Neuron (in vitro differentiated cells): ENCODE measurements around the gene RPAP3.

ENCODE experiments used
- H2AFZ ChIP-seq: one replicate; pipeline ENCODE4 v1.6.1; 2013; ENCODE audit warnings: low read depth, mild to moderate bottlenecking, inconsistent platforms, low read length, moderate library complexity
- H3K27me3 ChIP-seq: one replicate; pipeline ENCODE4 v1.6.1; 2013; ENCODE audit warnings: low read length; ENCODE audit not compliant: insufficient read depth
- H3K36me3 ChIP-seq: one replicate; pipeline ENCODE4 v1.6.1; 2013; ENCODE audit warnings: low read length; ENCODE audit not compliant: insufficient read depth
- H3K4me1 ChIP-seq: one replicate; pipeline ENCODE4 v1.6.1; 2013; ENCODE audit warnings: low read length; ENCODE audit not compliant: insufficient read depth
- H3K4me3 ChIP-seq: 2 replicates; pipeline ENCODE4 v1.5.1; 2013; ENCODE audit warnings: mild to moderate bottlenecking, low read length, moderate library complexity
- H3K9me3 ChIP-seq: one replicate; pipeline ENCODE4 v1.6.1; 2013; ENCODE audit warnings: low read length

RPAP3 gene

DNA sequence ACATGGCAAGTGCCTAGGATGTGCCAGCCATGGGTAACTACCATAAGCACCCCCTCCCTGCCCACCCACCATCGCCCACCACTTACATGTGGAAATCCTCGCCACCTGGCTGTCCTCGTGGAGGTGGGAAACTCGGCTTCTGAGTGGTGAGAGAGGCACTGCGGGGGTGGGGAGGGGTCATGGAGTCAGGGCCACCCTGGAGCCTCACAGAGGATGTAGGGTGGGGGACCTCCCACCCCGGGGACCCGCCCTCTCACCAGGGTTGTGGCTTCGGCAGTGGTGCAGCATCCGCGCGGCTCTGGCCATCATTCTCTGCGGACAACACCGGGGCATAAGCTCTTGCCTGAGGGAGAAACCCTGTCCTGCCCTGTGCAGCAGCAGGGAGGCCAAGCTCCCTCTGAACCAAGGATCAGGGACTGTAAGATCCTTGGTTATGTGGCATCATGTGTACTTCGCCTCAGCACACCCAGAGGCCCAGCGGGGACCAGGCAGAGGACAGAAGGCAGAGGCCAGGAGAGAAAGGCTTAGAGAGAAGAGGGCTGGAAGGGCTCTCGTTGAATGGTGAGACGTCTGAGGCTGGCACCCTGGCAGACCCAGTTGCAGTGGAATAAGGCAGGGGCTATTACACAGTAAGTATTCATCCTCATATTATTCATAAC lies 32.2 kb upstream of the RPAP3 start:
- Histone ChIP-seq H3K4me1 (peaks cover 15% of the 10 kb centered on the region), H3K36me3 (no peaks in the 10 kb centered on the region), H3K4me3 (no peak overlapping the region), H3K9me3 (no peaks in the 10 kb centered on the region), H2AFZ (no peak overlapping the region), H3K27me3 (no peaks in the 10 kb centered on the region)

DNA sequence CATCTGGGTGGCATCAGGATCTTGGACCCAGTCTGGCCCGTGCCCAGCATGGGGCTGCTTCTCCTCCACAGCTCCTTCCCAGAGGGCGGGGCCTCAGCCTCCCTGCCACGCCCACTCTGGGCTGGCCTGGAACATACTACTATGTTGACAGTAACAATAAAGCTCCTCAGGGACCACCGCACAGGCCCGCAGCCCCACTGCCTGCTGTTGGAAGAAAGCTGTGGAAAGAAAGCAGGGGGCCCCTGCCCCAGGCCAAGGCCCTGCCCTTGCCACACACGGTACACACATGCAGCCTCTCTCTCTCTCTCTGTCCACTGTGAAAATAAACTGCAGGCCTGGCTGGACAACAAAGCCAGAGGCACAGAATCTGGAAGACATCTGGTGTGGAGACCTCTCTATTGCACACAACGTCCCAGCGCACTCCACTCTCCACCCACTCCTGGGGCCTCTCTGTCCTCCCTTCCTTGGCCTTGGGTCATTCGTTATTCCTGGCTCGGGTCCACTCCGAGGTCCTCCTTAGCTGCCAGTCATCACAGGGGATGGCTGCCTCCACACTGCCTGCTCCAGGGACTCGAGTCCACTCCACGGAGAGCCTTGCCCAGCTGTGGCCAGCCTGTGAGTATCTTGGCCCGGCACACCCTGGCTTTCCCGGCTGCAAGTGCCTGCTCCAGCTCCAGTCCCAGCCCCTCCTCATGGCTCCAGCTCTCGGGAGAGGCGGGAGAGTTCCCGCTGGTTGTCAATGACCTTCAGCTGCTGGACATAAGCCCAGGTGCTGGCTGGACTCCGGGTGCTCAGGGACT lies 31.2 kb upstream of the RPAP3 start:
- Histone ChIP-seq H2AFZ (peak overlapping the region; percentile 10), H3K4me3 (no peak overlapping the region), H3K36me3 (no peaks in the 10 kb centered on the region), H3K27me3 (no peaks in the 10 kb centered on the region), H3K9me3 (no peaks in the 10 kb centered on the region), H3K4me1 (peaks cover 15% of the 10 kb centered on the region)

DNA sequence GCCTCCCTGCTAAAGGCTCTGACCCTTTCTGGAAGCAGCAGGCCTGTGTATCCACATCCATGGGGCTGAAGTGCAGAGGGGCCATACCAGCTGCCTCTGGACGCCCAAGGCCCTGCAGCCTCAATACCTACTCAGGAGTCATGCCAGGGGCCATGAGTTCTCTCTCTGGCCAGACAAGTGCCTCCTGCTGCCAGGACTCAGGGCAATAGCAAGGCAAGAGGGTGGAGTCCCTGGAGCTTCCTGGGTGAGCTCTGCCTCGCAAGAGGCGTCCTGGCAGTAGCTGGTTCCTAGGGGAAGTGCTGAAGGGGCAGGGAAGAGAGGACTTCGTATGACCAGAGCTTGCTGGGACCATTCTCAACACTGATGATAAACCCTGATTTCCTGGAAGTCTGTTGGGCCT lies 30.4 kb upstream of the RPAP3 start:
- Histone ChIP-seq H3K4me1 (peaks cover 15% of the 10 kb centered on the region), H3K4me3 (no peak overlapping the region), H2AFZ (no peak overlapping the region), H3K36me3 (no peaks in the 10 kb centered on the region), H3K27me3 (no peaks in the 10 kb centered on the region), H3K9me3 (no peaks in the 10 kb centered on the region)

DNA sequence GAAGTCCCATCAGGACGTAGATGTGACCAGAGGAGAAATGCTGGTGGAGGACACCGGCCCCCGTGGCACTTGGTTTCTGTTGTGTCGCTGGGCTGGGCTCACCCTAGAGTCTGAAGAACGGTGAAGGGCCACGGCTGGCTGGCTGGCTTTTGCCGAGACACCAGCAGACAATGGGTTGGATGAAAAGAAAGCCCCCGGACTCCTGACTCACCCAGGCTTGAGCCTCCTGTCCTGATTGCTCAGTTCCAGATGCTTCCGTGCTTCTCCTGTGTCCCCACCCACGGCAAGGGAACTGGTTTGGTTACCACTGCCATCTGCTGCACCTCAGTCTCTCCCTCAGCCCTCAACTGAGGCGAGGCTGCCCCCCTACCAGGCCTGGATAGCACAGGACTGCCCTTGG lies 29.8 kb upstream of the RPAP3 start:
- Histone ChIP-seq H3K9me3 (no peaks in the 10 kb centered on the region), H3K4me1 (peaks cover 12% of the 10 kb centered on the region), H3K27me3 (no peaks in the 10 kb centered on the region), H3K4me3 (no peak overlapping the region), H2AFZ (no peak overlapping the region), H3K36me3 (no peaks in the 10 kb centered on the region)

DNA sequence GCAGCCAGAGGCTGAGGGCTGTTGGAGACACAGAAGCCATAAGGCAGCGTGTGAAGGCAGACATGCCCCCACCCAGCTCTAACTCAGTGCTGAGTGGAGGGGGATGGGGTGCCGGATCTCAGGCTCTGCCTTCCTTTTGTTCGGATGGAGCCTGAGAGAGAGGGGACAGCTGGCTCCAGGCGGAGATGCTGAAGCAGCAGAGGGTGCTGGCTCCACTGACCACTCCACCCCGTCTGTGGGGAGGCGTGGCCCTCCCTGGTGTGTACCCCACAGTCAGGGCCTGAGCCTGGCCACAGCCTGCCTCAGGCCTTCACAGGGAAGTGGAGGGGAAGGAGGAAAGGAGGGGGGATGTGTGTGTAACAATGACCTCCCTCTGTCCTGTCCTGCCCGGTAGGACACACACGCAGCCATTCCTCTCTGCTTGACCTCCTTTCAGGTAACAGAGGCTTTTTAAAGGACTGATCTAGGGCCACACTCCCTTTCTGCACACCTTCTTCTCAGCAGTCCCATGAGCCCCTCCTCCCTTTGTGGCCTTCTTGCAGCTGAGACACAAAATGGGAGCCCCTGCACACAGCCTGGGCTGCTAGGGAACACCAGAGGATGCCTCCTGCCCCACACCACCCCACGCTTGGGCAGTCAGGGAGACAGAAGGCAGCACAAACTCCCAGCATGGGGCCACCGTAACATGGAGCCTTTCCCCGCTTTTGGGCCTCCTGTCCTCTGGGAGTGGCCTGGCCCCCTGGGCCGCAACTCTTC lies 29.1 kb upstream of the RPAP3 start:
- H3K4me1 ChIP-seq: peaks cover 12% of the 10 kb centered on the region
- no peaks in the 10 kb centered on the region for H3K27me3 ChIP-seq
- H3K9me3 ChIP-seq: no peaks in the 10 kb centered on the region
- H2AFZ ChIP-seq: peak overlapping the region; percentile 10
- no peak overlapping the region for H3K4me3 ChIP-seq
- H3K36me3 ChIP-seq: no peaks in the 10 kb centered on the region

DNA sequence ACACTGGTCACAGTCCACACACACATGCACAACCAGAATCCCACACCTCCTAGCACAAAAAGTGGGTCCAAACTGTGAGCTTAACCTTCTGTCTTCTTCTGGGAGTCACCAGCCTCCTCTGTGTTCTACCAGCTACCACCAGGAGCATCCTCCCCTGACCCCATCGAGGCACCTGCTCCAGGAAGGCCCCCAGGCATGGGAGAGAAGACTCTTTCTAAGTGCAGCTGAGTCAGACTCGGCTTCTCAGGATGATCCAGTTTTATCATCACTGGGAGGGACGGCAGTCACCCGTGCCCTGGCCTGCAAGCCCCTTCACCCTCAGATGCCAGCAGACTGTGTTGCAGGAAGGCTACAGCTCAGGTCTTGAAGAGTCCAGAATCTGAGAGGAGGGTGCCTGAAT lies 27.3 kb upstream of the RPAP3 start:
- no peaks in the 10 kb centered on the region for H3K36me3 ChIP-seq
- H3K4me1 ChIP-seq: peaks cover 12% of the 10 kb centered on the region
- no peaks in the 10 kb centered on the region for H3K9me3 ChIP-seq
- H2AFZ ChIP-seq: no peak overlapping the region
- no peak overlapping the region for H3K4me3 ChIP-seq
- no peaks in the 10 kb centered on the region for H3K27me3 ChIP-seq

DNA sequence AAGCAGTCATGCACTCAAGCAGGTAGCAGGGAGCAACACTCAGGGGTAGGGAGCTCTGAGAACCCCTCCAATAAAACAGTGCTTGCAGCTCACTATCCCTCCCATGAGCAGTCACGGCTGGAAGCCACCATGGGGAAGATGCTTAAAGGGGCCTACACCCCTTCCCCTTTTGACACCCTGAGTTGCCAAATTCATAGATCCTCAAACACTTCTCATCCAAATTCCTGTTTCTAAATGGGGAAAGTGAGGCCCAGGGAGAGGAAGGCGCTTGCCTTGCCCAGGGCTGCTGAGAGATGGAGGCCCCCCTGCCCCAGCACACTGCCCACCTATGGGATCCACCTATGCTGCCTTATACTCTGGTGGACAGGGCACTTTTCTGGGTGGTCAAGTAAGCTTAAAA lies 26.7 kb upstream of the RPAP3 start:
- Histone ChIP-seq H3K4me1 (peaks cover 12% of the 10 kb centered on the region), H2AFZ (no peak overlapping the region), H3K4me3 (no peak overlapping the region), H3K9me3 (no peaks in the 10 kb centered on the region), H3K36me3 (no peaks in the 10 kb centered on the region), H3K27me3 (no peaks in the 10 kb centered on the region)

DNA sequence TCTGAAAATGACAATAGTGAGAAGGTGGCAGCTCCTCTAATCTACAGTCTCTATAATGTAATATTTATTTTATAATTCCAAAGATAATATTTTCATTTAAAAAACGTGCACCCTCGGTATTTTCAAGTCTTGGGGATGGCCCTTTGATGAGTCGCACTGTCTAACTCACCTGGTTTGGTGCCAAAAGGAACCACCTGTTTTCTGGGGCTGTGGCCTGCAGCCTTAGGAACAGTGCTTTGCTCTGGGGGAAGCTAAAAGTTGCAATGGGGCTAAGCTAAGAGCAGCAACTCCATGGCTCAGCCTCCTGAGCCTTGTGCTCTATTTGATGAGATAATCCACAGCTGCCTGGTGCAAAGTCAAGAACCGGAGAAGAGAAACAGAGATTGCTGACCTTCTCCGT lies 25.9 kb upstream of the RPAP3 start:
- H3K4me1 ChIP-seq: peaks cover 12% of the 10 kb centered on the region
- no peak overlapping the region for H2AFZ ChIP-seq
- H3K27me3 ChIP-seq: no peaks in the 10 kb centered on the region
- no peak overlapping the region for H3K4me3 ChIP-seq
- no peaks in the 10 kb centered on the region for H3K36me3 ChIP-seq
- no peaks in the 10 kb centered on the region for H3K9me3 ChIP-seq

DNA sequence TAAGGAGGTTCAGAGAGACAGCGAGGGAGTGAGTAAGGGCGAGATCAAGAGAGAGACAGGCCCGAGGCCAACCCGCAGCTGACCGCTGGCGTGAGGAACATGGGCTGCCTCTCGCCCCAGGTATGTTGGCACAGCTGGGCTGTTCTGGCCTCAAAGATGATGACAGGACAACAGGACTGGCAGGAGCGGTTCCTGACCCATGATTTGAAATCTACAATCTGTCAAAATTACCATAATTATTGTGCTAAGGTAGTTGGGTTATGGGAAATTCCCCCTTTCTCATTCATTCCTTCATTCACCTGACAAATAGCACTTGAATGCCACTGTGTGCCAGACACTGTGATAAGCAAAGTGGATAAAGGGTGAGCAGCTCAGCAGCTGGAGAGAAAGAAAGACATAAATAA lies 24.5 kb upstream of the RPAP3 start:
- Histone ChIP-seq H3K27me3 (no peaks in the 10 kb centered on the region), H3K9me3 (no peaks in the 10 kb centered on the region), H2AFZ (no peak overlapping the region), H3K4me1 (peaks cover 14% of the 10 kb centered on the region), H3K4me3 (no peak overlapping the region), H3K36me3 (no peaks in the 10 kb centered on the region)

DNA sequence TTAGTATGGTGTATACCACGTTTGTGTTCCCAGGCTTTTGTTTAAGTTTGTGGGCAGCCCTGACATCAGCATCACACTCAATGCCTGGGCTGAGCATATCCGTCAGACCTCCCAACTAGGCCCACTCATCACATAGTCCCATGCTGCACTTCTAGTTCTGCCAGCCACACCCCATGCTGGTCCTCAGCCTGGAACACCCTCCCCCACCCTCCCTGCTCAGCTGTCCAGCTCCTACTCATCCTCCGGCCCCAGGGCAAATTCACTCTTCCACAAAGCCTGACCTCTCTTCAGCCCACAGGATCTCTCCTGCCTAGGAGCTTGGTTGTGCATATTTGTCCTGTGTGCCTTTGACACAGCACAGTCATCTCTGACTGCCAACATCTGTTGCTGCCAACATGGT lies 23.4 kb upstream of the RPAP3 start:
- Histone ChIP-seq H3K27me3 (no peaks in the 10 kb centered on the region), H2AFZ (no peak overlapping the region)

DNA sequence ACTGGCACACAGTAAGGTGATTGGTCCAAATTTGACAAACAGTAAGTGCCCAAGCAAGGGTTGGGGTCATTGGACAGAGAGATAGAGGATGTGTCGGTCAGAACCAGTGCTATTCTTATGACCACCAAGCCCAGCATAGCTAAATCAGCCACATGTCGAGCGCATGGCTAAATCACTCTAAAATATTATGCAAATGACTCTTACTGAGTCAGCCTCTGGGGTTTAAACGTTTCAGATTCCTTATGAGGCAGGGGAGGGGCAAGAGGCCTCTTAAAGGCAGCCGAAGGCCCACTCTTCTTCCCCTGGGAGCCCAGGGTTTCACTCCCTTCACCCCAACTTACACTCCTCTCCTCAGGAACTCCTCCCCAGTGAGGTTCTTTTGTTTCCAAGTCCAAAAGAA lies 20.1 kb upstream of the RPAP3 start:
- no peaks in the 10 kb centered on the region for H3K27me3 ChIP-seq
- no peak overlapping the region for H3K4me3 ChIP-seq
- H3K36me3 ChIP-seq: no peaks in the 10 kb centered on the region
- H2AFZ ChIP-seq: no peak overlapping the region
- peaks cover 3% of the 10 kb centered on the region for H3K4me1 ChIP-seq
- no peaks in the 10 kb centered on the region for H3K9me3 ChIP-seq

More for the DNA sequence above, 23.4 kb upstream of the RPAP3 start:
- Histone ChIP-seq H3K4me1 (peaks cover 3% of the 10 kb centered on the region), H3K9me3 (no peaks in the 10 kb centered on the region), H3K36me3 (no peaks in the 10 kb centered on the region), H3K4me3 (no peak overlapping the region)

DNA sequence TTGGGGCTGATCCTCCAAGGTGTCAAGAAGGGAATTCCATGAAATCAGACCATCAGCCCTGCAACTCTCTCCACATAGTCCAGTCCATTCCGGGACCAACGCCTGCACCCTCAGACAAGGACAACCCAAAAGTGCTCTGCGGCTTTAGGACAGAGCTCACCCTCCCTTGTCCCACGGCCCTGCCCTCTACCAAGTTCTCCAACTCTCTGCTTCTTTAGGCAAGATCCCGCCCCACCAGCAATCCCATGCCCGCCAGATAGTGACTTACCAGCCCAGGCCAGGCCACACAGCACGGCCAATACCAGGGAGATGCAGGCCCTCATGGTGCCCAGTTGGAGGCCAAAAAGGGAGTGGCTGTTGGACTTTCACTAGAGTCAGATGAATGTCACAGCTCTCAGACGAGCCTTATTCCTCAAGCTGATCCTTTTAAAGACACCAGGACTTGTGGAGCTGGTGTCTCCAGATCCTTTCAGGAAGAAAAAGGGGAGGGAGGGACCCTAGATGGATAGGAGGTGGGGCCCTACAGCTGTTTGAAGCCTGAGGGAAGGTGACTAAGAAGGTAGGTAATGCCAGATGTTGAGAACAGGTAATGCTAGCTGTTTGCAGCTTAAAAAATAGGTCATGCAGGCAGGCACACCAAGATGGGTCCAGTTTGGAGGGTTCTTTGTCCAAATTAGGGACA lies 19.4 kb upstream of the RPAP3 start, which contains the start of gene ENDOU:
ENDOU (minus strand) TSS at position 400 of the 682 bp plus-strand sequence; CDS start at position 323, 77 bp downstream.
- no peak within 1 kb of the TSS for H3K4me3 ChIP-seq
- H2AFZ ChIP-seq: no peak within 1 kb of the TSS
- no peaks in the 10 kb centered on the region for H3K36me3 ChIP-seq
- H3K27me3 ChIP-seq: no peaks in the 10 kb centered on the region
- H3K4me1 ChIP-seq: peaks cover 3% of the 10 kb centered on the region
- H3K9me3 ChIP-seq: no peaks in the 10 kb centered on the region
